ENCODE measurements around the gene ACP6. TPM values are rescaled to one million over a fixed set of nuclear protein-coding genes. Genes with fewer than 3 reads are reported as not detected.

ACP6 gene
- total RNA-seq, 2 experiments from 2014 or later = 20.0 to 38.6 TPM

DNA sequence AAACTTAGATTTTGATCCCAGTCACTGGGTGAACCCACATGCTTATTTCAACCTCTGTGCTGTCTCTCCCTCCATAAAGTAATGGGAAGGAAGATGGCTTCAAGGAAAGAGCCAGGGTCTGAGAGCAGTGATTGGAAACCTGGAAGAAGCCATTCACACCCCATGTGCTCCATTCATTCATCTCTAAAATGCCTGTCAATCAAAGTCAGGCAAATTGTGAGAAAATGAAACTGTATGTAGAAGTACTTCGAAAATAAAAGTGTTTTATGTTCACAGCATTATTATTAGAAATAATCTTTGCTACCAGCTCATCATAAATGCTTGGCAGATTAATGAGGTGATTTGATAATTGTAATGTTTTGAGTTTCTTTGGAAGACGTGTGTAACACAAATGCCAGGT, 61.0 kb downstream of the ACP6 start:
- intact Hi-C loops (cut with micrococcal nuclease; ENCODE audit: unreplicated experiment) = no loop called here
- Histone ChIP-seq H3K27ac (ENCODE audit: low read depth, low read length, poor library complexity, severe bottlenecking) (no peak overlapping the region), H3K36me3 (ENCODE audit: insufficient read depth, low read length) (peaks cover 68% of the 10 kb centered on the region), H4K20me1 (ENCODE audit: insufficient read depth, low read length) (no peaks in the 10 kb centered on the region), H3K79me2 (ENCODE audit: insufficient read depth, low read depth, low read length) (no peaks in the 10 kb centered on the region), H3K9me3 (ENCODE audit: low read length) (no peaks in the 10 kb centered on the region), H3K9me2 (ENCODE audit: insufficient read depth, low read length) (no peaks in the 10 kb centered on the region), H2AFZ (ENCODE audit: low read length) (no peak overlapping the region), H3K4me1 (ENCODE audit: insufficient read depth, low read length, poor library complexity, severe bottlenecking) (peaks cover 12% of the 10 kb centered on the region), H3K4me3 (ENCODE audit: low read depth, low read length, poor library complexity, severe bottlenecking) (no peak overlapping the region), H3K4me2 (ENCODE audit: low read length) (no peak overlapping the region)
- no peak for DNase-seq (ENCODE audit: low spot score)
- TF ChIP-seq, protein P1, sequence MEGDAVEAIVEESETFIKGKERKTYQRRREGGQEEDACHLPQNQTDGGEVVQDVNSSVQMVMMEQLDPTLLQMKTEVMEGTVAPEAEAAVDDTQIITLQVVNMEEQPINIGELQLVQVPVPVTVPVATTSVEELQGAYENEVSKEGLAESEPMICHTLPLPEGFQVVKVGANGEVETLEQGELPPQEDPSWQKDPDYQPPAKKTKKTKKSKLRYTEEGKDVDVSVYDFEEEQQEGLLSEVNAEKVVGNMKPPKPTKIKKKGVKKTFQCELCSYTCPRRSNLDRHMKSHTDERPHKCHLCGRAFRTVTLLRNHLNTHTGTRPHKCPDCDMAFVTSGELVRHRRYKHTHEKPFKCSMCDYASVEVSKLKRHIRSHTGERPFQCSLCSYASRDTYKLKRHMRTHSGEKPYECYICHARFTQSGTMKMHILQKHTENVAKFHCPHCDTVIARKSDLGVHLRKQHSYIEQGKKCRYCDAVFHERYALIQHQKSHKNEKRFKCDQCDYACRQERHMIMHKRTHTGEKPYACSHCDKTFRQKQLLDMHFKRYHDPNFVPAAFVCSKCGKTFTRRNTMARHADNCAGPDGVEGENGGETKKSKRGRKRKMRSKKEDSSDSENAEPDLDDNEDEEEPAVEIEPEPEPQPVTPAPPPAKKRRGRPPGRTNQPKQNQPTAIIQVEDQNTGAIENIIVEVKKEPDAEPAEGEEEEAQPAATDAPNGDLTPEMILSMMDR (conservative IDR thresholded peaks at IDR 0.05; ENCODE audit: low read length) = no peak
- TF ChIP-seq EZH2phosphoT487 (IDR thresholded peaks at IDR 0.05; ENCODE audit: borderline replicate concordance, low read depth, low read length) = no peak
- ChIA-PET POLR2A (interaction anchor here (0.7 kb wide), 1 partner anchor 21 kb away, joined by 3 read pairs; no protein-coding TSS in a partner anchor), CTCF (ENCODE audit: unreplicated experiment) (no interaction called here)
- BruUV-seq (replicated peaks) = no TSS peak

DNA sequence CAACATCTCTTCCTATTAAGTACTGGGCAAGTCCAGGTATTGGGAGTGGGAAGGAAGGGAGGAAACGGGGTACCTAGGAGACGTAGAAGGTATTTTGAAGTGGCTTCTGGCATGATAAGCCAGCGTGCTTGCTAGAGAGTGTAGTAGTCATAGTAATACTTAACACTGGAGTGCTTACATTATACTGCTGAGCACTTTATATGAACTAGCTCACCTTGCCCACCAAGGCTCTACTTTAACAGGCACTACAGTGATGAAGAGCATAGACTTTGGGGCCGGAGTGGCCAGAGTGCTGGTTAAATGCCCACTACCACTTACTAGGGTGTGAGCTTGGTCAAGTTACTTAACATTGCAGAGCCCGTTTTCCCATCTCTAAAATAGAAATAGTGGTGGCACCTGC, 61.7 kb downstream of the ACP6 start:
- no peak overlapping the region for H3K4me3 ChIP-seq (ENCODE audit: low read depth, low read length, poor library complexity, severe bottlenecking)

DNA sequence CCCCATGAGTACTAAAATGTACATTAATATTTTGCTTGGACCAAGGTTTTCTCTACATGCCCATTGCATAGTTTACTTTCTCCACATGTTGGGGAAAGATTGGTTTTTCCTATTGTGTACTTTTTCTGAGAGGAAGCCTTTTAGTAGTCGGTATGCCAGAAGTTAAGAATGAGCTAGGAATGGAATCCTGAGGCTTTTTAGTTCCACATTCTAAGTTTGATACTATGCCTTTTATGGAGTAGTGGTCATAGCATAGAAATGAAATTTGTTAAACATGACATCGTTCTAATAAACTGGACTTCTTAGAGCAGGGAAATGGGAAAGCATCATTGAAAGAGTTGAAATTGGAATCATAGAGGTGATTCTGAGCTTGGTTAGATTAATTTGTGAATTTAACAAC, 64.7 kb downstream of the ACP6 start:
- POLR2A ChIA-PET = interaction anchor here (1.1 to 1.4 kb wide), 2 partner anchors 60 to 109 kb away, joined by 3 to 4 read pairs; no protein-coding TSS in a partner anchor

More for the DNA sequence above, 61.7 kb downstream of the ACP6 start:
- no TSS peak for BruUV-seq (replicated peaks)
- ChIA-PET POLR2A (interaction anchor here (0.6 kb wide), 1 partner anchor 1782 kb away, joined by 6 read pairs; no protein-coding TSS in a partner anchor), CTCF (ENCODE audit: unreplicated experiment) (no interaction called here)
- Histone ChIP-seq H2AFZ (ENCODE audit: low read length) (no peak overlapping the region), H4K20me1 (ENCODE audit: insufficient read depth, low read length) (no peaks in the 10 kb centered on the region), H3K27ac (ENCODE audit: low read depth, low read length, poor library complexity, severe bottlenecking) (no peak overlapping the region), H3K4me1 (ENCODE audit: insufficient read depth, low read length, poor library complexity, severe bottlenecking) (peaks cover 14% of the 10 kb centered on the region), H3K9me2 (ENCODE audit: insufficient read depth, low read length) (no peaks in the 10 kb centered on the region), H3K36me3 (ENCODE audit: insufficient read depth, low read length) (peaks cover 61% of the 10 kb centered on the region), H3K79me2 (ENCODE audit: insufficient read depth, low read depth, low read length) (no peaks in the 10 kb centered on the region), H3K9me3 (ENCODE audit: low read length) (no peaks in the 10 kb centered on the region), H3K4me2 (ENCODE audit: low read length) (no peak overlapping the region)
- DNase-seq (ENCODE audit: low spot score) = no peak
- TF ChIP-seq EZH2phosphoT487 (IDR thresholded peaks at IDR 0.05; ENCODE audit: borderline replicate concordance, low read depth, low read length) = no peak
- TF ChIP-seq, protein P1 (conservative IDR thresholded peaks at IDR 0.05; ENCODE audit: low read length) = no peak
- intact Hi-C loops (cut with micrococcal nuclease; ENCODE audit: unreplicated experiment) = no loop called here

More for the DNA sequence above, 64.7 kb downstream of the ACP6 start:
- H3K36me3 ChIP-seq (ENCODE audit: insufficient read depth, low read length) = peaks cover 32% of the 10 kb centered on the region
- CTCF ChIA-PET (ENCODE audit: unreplicated experiment) = no interaction called here
- peaks cover 9% of the 10 kb centered on the region; the same call in 1 of the 2 replicates for H3K79me2 ChIP-seq (ENCODE audit: insufficient read depth, low read depth, low read length)
- no peak overlapping the region for H2AFZ ChIP-seq (ENCODE audit: low read length)
- H3K4me1 ChIP-seq (ENCODE audit: insufficient read depth, low read length, poor library complexity, severe bottlenecking) = peaks cover 17% of the 10 kb centered on the region
- TF ChIP-seq, protein P1 (conservative IDR thresholded peaks at IDR 0.05; ENCODE audit: low read length) = no peak
- no peak for TF ChIP-seq EZH2phosphoT487 (IDR thresholded peaks at IDR 0.05; ENCODE audit: borderline replicate concordance, low read depth, low read length)
- H4K20me1 ChIP-seq (ENCODE audit: insufficient read depth, low read length) = no peaks in the 10 kb centered on the region
- H3K9me2 ChIP-seq (ENCODE audit: insufficient read depth, low read length) = no peaks in the 10 kb centered on the region
- no TSS peak for BruUV-seq (replicated peaks)
- no peak overlapping the region for H3K4me2 ChIP-seq (ENCODE audit: low read length)
- H3K4me3 ChIP-seq (ENCODE audit: low read depth, low read length, poor library complexity, severe bottlenecking) = no peak overlapping the region
- no peaks in the 10 kb centered on the region for H3K9me3 ChIP-seq (ENCODE audit: low read length)
- intact Hi-C loops (cut with micrococcal nuclease; ENCODE audit: unreplicated experiment) = no loop called here
- DNase-seq (ENCODE audit: low spot score) = no peak
- no peak overlapping the region for H3K27ac ChIP-seq (ENCODE audit: low read depth, low read length, poor library complexity, severe bottlenecking)
